ENCODE results near the gene AKAP13.

The AKAP13 gene

GRCh38 chr15:85672332-85673084 lies 292.1 kb downstream of the AKAP13 start:
- DNase-seq (ENCODE audit: low spot score) = no peak

DNA sequence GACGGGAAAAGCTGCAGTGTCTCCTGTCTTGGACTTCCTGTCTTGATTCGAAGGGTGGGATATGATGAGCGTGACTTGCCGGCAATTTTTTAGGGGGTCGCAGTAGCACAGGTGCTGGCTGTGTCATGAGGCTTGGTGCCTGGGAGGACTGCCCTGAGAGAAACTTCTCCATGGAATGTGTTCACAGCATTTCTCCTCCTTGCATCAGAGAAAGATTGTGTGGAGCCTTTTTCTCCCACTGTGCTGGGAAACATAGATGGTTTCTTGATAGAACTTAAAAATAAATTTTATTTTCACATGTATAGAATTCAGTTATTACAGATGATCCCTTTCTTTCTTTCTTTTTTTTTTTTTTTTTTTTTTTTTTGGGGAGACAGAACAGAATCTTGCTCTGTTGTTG lies 292.9 kb downstream of the AKAP13 start:
- DNase-seq (ENCODE audit: low spot score) = no peak

GRCh38 chr15:85676342-85677098 lies 296.1 kb downstream of the AKAP13 start:
- peak; percentile 22 for DNase-seq (ENCODE audit: low spot score)

DNA sequence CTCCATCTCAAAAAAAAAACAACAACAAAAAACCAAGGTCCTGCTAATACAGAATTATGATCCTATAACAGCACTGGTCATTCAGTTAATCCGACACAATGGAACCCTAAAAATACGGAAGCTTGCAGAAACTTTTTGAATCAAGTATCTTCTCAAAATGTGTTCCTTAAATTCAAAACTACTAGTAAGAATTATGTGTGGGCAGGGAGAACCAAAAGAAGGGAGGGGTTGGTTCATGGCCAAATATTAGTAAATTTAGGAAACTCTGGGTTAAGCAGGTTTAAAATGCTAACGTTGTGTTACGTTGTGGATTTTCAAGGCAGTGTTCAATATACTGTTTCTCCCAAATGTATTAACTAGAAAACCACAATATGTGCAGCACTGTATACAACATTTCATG lies 298.8 kb downstream of the AKAP13 start:
- DNase-seq (ENCODE audit: low spot score) = no peak

DNA sequence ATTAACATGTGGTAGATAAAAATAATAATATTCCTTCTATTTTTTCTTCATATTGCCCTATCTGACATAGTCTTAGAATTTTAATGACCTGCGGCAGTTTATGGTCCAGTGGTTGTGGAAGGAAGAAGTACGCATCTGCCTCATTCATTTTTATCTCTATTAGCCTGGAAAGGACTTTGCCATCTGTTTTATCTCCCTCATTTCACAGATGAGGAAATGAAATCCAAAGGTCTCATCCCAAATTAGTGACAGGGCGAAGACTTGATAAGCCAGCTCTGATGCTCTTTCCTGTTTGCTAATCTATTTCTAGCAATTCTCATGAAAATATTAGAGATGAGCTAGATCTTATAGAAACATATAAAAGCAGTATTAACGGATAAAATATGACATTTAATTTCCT lies 301.0 kb downstream of the AKAP13 start:
- DNase-seq (ENCODE audit: low spot score) = no peak

DNA sequence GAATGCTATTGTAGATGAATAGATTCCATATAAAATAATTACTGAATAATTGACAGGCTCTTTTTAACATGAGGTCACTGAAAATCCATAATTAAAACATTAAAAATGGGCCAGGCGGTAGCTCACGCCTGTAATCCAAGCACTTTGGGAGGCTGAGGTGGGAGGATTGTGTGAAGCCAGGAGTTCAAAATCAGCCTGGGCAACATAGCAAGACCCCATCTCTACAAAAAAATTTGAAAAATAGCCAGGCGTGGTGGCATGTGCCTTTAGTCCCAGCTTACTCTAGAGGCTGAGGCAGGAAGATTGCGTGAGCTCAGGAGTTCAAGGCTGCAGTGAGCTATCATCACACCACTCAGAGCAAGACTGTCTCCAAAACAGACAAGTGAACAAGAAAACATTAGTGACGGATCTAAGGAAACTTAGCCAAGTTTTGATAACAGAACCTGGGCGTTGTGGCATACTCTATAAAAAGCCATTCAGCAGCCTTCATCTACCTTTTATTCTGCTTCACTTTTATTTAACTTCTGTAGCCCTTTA lies 303.8 kb downstream of the AKAP13 start:
- no peak for DNase-seq (ENCODE audit: low spot score)

DNA sequence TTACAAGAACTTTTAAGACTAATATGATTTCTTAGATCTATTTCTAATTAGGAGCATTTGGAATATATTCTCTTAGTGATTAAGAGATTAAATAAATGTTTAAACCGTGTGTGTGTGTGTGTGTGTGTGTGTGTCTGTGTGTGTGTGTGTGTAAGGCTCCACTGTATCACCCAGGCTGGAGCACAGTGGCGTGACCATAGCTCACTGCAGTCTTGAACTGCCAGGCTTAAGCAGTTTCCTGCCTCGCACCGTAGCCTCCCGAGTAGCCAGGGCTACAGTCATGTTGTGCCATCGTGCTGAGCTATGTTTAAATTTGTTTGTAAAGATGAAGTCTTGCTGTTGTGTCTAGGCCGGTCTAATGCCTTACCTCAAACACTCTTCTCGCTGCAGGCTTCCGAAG lies 305.0 kb downstream of the AKAP13 start:
- no peak for DNase-seq (ENCODE audit: low spot score)

- DNase-seq (ENCODE audit: low spot score) = no peak
These were observed 306.9 kb downstream of the AKAP13 start for GRCh38 chr15:85687329-85687728.

GRCh38 chr15:85688711-85689110 lies 308.3 kb downstream of the AKAP13 start:
- peak; percentile 51 for DNase-seq (ENCODE audit: low spot score)

- peak; percentile 82 for DNase-seq (ENCODE audit: low spot score)
These were observed 309.3 kb downstream of the AKAP13 start for GRCh38 chr15:85689729-85690128.

- peak; percentile 75 for DNase-seq (ENCODE audit: low spot score)
These were observed 310.3 kb downstream of the AKAP13 start for GRCh38 chr15:85690561-85691231.

GRCh38 chr15:85691350-85692240 lies 311.2 kb downstream of the AKAP13 start:
- DNase-seq (ENCODE audit: low spot score) = peak; percentile 55

DNA sequence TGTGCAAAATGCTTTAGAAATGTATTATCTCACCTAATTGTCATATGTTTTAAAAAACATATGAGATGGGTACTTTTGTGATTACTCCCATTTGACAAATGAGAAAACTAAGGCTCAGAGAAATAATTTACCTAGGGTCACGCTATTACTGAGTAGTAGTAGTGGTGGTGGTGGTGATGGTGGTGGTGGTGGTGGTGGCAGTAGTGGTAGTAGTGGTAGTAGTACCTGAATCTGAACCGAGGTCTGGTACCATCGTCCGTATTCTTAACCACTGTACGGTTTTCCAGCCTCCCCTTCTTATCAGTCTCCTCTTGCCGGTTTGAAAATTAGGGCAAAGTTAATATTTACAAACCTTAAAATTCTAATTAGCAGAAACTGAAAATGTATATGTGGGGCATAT lies 311.9 kb downstream of the AKAP13 start:
- peak; percentile 49 for DNase-seq (ENCODE audit: low spot score)

DNA sequence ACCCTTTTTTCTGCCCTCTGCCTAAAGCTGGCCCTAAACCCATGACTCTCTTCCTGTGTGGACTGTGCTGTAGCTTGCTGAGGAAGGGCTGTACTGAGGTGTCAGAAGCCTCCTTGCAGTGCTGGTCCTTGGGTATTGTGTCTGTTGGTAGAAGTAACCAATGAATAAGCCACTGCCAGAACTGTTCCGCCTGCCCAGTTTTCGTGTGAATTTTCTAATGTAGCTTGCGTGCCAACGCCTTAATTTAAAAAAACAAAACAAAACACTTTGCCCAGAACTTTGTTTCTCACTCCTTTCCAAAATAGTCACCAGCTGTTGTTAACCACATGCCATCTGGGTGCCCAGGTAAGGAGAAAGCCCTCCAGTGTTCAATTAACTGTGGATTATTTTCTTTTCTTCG lies 312.5 kb downstream of the AKAP13 start:
- DNase-seq (ENCODE audit: low spot score) = peak; percentile 85

DNA sequence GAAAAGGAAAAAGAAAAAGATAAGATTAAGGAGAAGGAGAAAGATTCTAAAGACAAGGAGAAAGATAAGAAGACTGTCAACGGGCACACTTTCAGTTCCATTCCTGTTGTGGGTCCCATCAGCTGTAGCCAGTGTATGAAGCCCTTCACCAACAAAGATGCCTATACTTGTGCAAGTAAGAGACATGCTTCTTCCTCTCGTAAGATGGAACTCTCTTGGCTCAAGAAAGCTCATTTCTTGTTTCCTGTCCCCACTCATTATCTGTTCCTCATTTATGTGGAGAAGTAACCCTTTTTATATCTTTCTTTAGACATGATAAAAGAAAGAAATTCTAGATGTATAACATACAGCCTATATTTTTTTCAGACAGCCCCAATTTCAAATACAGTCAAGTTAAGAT lies 312.9 kb downstream of the AKAP13 start:
- no peak for DNase-seq (ENCODE audit: low spot score)

- no peak for DNase-seq (ENCODE audit: low spot score)
These were observed 313.7 kb downstream of the AKAP13 start for GRCh38 chr15:85694091-85694490.

- no peak for DNase-seq (ENCODE audit: low spot score)
These were observed 320.4 kb downstream of the AKAP13 start for GRCh38 chr15:85700767-85701166.

- peak; percentile 70 for DNase-seq (ENCODE audit: low spot score)
These were observed 322.1 kb downstream of the AKAP13 start for GRCh38 chr15:85702321-85703101.

DNA sequence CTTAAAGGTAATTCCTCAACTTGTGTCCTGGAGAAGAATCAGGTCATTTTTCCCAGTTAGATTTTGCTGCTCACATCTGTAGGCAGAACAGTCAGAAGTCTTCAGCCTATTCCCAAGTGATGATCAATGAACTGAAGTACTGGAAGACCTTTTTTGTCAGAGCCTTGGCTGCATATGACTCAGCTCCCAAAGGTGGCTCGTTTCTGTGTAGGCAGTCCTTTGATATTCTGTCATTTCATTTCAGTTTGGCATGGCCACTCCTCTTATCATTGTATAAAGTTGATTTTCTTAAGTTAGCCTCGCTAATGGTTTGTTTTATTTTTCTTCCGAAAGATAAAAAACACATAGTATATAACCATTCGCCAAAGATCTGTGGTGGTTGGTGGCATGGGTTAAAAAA lies 323.7 kb downstream of the AKAP13 start:
- DNase-seq (ENCODE audit: low spot score) = peak; percentile 68

GRCh38 chr15:85704720-85705429 lies 324.5 kb downstream of the AKAP13 start:
- DNase-seq (ENCODE audit: low spot score) = no peak

All from CD4-positive, alpha-beta T cell treated with Interleukin-2 at 100 ng/mL for 4 hours (primary cell).